Measurements from ENCODE around the gene FSTL1. TPM values are rescaled to one million over a fixed set of nuclear protein-coding genes. Genes with fewer than 3 reads are reported as not detected.
A peak's percentile ranks its signal among the peaks of the same experiment; 100 is the strongest.

FSTL1 gene, protein sequence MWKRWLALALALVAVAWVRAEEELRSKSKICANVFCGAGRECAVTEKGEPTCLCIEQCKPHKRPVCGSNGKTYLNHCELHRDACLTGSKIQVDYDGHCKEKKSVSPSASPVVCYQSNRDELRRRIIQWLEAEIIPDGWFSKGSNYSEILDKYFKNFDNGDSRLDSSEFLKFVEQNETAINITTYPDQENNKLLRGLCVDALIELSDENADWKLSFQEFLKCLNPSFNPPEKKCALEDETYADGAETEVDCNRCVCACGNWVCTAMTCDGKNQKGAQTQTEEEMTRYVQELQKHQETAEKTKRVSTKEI
- total RNA-seq (100 to 1,000 TPM in 1 of 6 donors, 10 to 100 TPM in 5; 11.1 to 131 (median 44.3) TPM), polyA plus RNA-seq (1 to 10 TPM; 7.3 to 7.9 TPM)

DNA sequence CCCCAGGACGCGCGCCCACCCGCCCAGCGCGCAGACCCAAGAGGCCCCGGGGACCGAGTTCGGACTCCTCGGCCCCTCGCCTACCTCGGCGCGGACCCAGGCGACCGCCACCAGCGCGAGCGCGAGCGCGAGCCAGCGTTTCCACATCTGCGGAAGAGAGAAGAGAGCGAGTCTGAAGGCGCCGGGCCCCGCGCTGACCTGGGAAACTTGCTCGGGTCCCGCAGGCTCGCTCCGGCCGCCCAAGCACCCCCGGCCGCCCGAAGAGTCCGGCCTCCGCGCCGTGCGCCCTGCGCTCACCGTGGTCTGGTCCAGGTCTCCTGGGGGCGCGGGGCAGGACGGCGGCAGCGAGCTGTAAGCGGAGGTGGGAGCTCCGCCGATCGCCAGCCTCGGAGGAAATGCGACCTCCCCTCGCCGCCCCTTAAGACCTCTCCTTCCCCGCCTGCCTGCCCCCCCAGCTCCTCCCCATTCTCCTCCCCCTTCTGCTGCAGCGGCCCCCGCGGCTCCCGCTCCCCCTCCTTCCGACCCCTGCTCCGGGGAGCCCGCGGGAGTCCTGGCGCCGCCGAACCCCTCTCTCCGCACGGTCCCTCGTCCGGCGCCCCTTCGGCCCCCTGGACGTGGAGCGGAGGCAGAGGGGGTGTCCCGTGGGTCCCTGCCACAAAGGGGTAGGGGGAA lies at the start of gene FSTL1:
Gene FSTL1 (minus strand): TSS at position 393 of the 672 bp plus-strand sequence. CDS start 246 bp downstream, at position 147.
- ATAC-seq (peak; percentile 57 to 71 (median 68)), DNase-seq (peak in 5 of 6 donors; percentile 13 to 77 (median 43)), FAIRE-seq (no peak)
- Histone ChIP-seq H3K4me3 (peak within 1 kb of the TSS; percentile 60 to 67 (median 63)), H3K4me1 (peaks cover 0 to 16% (median 5%) of the 10 kb centered on the region in 3 donors), H3K36me3 (no peaks in the 10 kb centered on the region), H3K27ac (peak within 1 kb of the TSS in 3 of 4 donors; percentile 67 to 81 (median 73)), H3K9me3 (no peaks in the 10 kb centered on the region), H3K27me3 (peaks cover 0 to 5% (median 0%) of the 10 kb centered on the region in 4 donors)
- no peak for TF ChIP-seq CTCF (IDR thresholded peaks at IDR 0.05)
- intact Hi-C loops (cut with DNase I) = no loop called here
- WGBS, 2 donors = 1 to 2% methylated on average over 37 to 78 of the region's 78 CpGs

DNA sequence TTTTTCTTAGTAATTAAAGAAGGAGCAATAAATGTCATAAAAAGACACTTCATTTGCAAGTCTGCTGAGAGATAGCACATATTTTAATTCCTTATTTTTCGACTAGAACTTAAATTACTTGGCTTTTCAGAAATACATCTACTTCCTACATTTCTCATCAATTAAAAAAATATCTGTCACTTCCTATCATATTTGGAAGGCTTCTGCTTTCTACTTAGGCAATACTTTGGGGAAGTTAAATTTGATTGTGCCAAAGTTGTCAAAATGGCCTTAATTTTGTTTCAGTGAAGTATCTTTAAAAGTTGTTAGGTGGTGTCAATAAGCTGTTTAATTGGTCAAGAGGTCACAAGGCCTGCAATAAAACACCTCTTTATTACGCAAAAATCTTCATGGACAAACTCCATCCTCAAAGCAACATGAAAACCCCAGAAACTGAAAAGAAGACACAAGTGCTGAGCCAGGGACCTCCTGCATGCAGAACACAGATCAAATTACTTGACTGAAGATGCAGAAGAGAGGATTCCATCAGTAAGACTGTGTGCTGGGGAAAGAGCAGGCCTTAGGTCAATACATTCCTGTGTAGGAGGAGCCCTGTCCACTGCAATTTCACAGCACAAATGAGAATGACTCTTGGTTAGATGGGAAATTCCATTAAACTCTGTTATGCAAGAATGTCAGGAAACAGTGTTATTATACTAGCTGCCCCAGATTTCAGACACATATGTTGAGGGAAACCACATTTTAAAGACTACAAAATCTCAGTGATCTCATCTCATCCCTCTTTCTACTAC lies 48.0 kb upstream of the FSTL1 start:
- DNase-seq = no peak
- FAIRE-seq = no peak

DNA sequence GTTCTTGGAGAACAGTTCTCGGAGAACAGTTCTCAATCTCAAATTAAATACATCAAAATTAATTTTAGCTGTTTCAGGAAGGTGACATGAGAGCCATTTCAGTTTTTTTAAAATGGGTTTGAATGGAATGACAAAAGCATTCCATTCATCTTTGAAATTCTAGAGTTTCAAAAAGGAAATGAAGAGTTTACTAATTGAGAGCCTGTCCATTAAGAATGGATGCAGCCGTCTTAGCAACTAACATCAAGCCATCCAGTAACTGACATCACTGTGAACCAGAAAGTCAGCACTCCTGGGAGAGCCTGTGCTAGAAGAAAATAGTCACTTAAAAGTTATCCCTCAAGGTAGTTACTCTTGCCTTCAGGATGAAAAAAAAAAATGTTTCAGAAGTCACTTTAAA lies 47.0 kb upstream of the FSTL1 start:
- Histone ChIP-seq H3K4me1 (no peaks in the 10 kb centered on the region), H3K27me3 (no peaks in the 10 kb centered on the region), H3K4me3 (no peak overlapping the region), H3K9me3 (no peaks in the 10 kb centered on the region), H3K27ac (no peak overlapping the region), H3K36me3 (no peaks in the 10 kb centered on the region)
- FAIRE-seq (no peak), ATAC-seq (no peak), DNase-seq (no peak)
- WGBS, 2 donors = 70 to 83% methylated on average over 2 of the region's 2 CpGs
- intact Hi-C loops (cut with DNase I) = no loop called here
- TF ChIP-seq CTCF (IDR thresholded peaks at IDR 0.05) = no peak

More for the DNA sequence above, 48.0 kb upstream of the FSTL1 start:
- intact Hi-C loops (cut with DNase I) = no loop called here
- no peaks in the 10 kb centered on the region for H3K36me3 ChIP-seq
- TF ChIP-seq CTCF (IDR thresholded peaks at IDR 0.05) = no peak
- 79 to 81% methylated on average over 2 of the region's 2 CpGs for WGBS, 2 donors
- no peaks in the 10 kb centered on the region for H3K9me3 ChIP-seq
- peak in 3 of 4 donors; percentile 49 to 81 (median 80) for ATAC-seq
- H3K27me3 ChIP-seq = no peaks in the 10 kb centered on the region
- no peak overlapping the region for H3K4me3 ChIP-seq
- no peaks in the 10 kb centered on the region for H3K4me1 ChIP-seq
- no peak overlapping the region for H3K27ac ChIP-seq

DNA sequence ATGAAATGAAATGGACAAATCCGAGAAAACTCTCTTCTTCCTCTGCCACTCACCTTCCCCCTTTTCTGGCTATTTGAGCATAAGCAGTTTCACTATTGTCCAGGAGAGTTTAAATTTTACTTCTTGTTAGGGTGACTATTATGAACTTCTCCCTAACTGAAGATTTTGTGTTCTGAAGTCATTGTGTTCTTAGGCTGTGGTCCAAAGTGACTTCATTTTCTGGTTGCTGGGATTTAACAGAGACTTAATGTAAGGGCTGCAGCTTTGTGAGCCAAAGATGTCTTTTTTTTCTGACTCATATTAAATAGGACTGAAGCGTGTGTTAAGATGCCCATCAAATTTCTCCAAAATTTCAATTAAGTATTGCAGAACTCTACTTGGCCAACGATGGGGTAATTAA lies 46.5 kb upstream of the FSTL1 start:
- peak in 3 of 4 donors; percentile 38 to 73 (median 73) for ATAC-seq
- intact Hi-C loops (cut with DNase I) = no loop called here
- TF ChIP-seq CTCF (IDR thresholded peaks at IDR 0.05) = no peak
- no peaks in the 10 kb centered on the region for H3K27me3 ChIP-seq
- DNase-seq = no peak
- 56 to 61% methylated on average over 3 of the region's 3 CpGs for WGBS, 2 donors
- H3K4me3 ChIP-seq = no peak overlapping the region
- H3K36me3 ChIP-seq = no peaks in the 10 kb centered on the region
- no peaks in the 10 kb centered on the region for H3K9me3 ChIP-seq
- H3K27ac ChIP-seq = no peak overlapping the region
- no peaks in the 10 kb centered on the region for H3K4me1 ChIP-seq
- FAIRE-seq = no peak
